Activated T-cell treated with anti-CD3 and anti-CD28 coated beads, Interleukin-2, amount 50 U/mL, for 24 hours (primary cell): ENCODE results near the gene RCCD1.

Experiments used
- DNase-seq: peaks from one replicate; pipeline ENCODE4 v3.0.0-alpha.2; 2020
- H3K27ac Mint-ChIP-seq: 2 replicates; pipeline ENCODE4 v1.8.0; 2020; ENCODE audit warnings: mild to moderate bottlenecking, mixed read lengths
- H3K27me3 Mint-ChIP-seq: 2 replicates; pipeline ENCODE4 v1.8.0; 2020; ENCODE audit warnings: mixed read lengths
- H3K36me3 Mint-ChIP-seq: 2 replicates; pipeline ENCODE4 v1.8.0; 2020; ENCODE audit warnings: low read depth, mixed read lengths
- H3K4me1 Mint-ChIP-seq: 2 replicates; pipeline ENCODE4 v1.8.0; 2020; ENCODE audit warnings: low read depth, mixed read lengths
- H3K4me3 Mint-ChIP-seq: 2 replicates; pipeline ENCODE4 v1.8.0; 2020; ENCODE audit warnings: mild to moderate bottlenecking, moderate library complexity, mixed read lengths
- H3K9me3 Mint-ChIP-seq: 2 replicates; pipeline ENCODE4 v1.8.0; 2020; ENCODE audit warnings: mixed read lengths

RCCD1 gene

GRCh38 chr15:90959894-90960293 is 5.2 kb downstream of the RCCD1 start:
- Mint-ChIP-seq H3K4me1 (peaks cover 14% of the 10 kb centered on the region), H3K36me3 (peaks cover 82% of the 10 kb centered on the region), H3K4me3 (no peak overlapping the region), H3K27me3 (no peaks in the 10 kb centered on the region), H3K27ac (no peak overlapping the region), H3K9me3 (no peaks in the 10 kb centered on the region)
- no peak for DNase-seq

- Mint-ChIP-seq H3K27me3 (no peaks in the 10 kb centered on the region), H3K27ac (no peak overlapping the region), H3K4me1 (peaks cover 14% of the 10 kb centered on the region), H3K9me3 (no peaks in the 10 kb centered on the region), H3K36me3 (peaks cover 85% of the 10 kb centered on the region), H3K4me3 (no peak overlapping the region)
- DNase-seq, result no peak
Measured at GRCh38 chr15:90960298-90961091, 5.8 kb downstream of the RCCD1 start.

- H3K9me3 Mint-ChIP-seq, result no peaks in the 10 kb centered on the region
- no peak overlapping the region for H3K27ac Mint-ChIP-seq
- H3K4me3 Mint-ChIP-seq, result no peak overlapping the region
- H3K4me1 Mint-ChIP-seq, result peaks cover 5% of the 10 kb centered on the region
- DNase-seq, result no peak
- H3K36me3 Mint-ChIP-seq, result peaks cover 90% of the 10 kb centered on the region
- H3K27me3 Mint-ChIP-seq, result no peaks in the 10 kb centered on the region
Measured at GRCh38 chr15:90962021-90962420, 7.3 kb downstream of the RCCD1 start.

GRCh38 chr15:90966262-90966661 is 11.6 kb downstream of the RCCD1 start:
- Mint-ChIP-seq H3K9me3 (no peaks in the 10 kb centered on the region), H3K27ac (no peak overlapping the region), H3K4me1 (no peaks in the 10 kb centered on the region), H3K36me3 (peaks cover 93% of the 10 kb centered on the region), H3K27me3 (no peaks in the 10 kb centered on the region), H3K4me3 (no peak overlapping the region)
- DNase-seq, result no peak

- H3K27ac Mint-ChIP-seq, result peak overlapping the region; percentile 17
- H3K4me1 Mint-ChIP-seq, result no peaks in the 10 kb centered on the region
- H3K27me3 Mint-ChIP-seq, result no peaks in the 10 kb centered on the region
- DNase-seq, result no peak
- no peaks in the 10 kb centered on the region for H3K9me3 Mint-ChIP-seq
- H3K36me3 Mint-ChIP-seq, result peaks cover 84% of the 10 kb centered on the region
- no peak overlapping the region for H3K4me3 Mint-ChIP-seq
Measured at GRCh38 chr15:90967206-90967605, 12.5 kb downstream of the RCCD1 start.

- H3K4me1 Mint-ChIP-seq, result no peaks in the 10 kb centered on the region
- H3K27me3 Mint-ChIP-seq, result no peaks in the 10 kb centered on the region
- peaks cover 81% of the 10 kb centered on the region for H3K36me3 Mint-ChIP-seq
- H3K9me3 Mint-ChIP-seq, result no peaks in the 10 kb centered on the region
- no peak overlapping the region for H3K27ac Mint-ChIP-seq
- no peak for DNase-seq
- H3K4me3 Mint-ChIP-seq, result no peak overlapping the region
Measured at GRCh38 chr15:90968434-90968833, 13.8 kb downstream of the RCCD1 start.

- Mint-ChIP-seq H3K4me3 (no peak overlapping the region), H3K9me3 (no peaks in the 10 kb centered on the region), H3K4me1 (no peaks in the 10 kb centered on the region), H3K36me3 (peaks cover 82% of the 10 kb centered on the region), H3K27me3 (no peaks in the 10 kb centered on the region), H3K27ac (no peak overlapping the region)
- DNase-seq, result no peak
Measured at GRCh38 chr15:90970274-90970673, 15.6 kb downstream of the RCCD1 start.

GRCh38 chr15:90972133-90972532 is 17.4 kb downstream of the RCCD1 start:
- Mint-ChIP-seq H3K27ac (no peak overlapping the region), H3K4me3 (no peak overlapping the region), H3K36me3 (peaks cover 81% of the 10 kb centered on the region), H3K9me3 (no peaks in the 10 kb centered on the region), H3K4me1 (no peaks in the 10 kb centered on the region), H3K27me3 (no peaks in the 10 kb centered on the region)
- no peak for DNase-seq

- H3K36me3 Mint-ChIP-seq, result peaks cover 80% of the 10 kb centered on the region
Measured at GRCh38 chr15:90974216-90974615, 19.5 kb downstream of the RCCD1 start.

GRCh38 chr15:90979582-90979981 is 24.9 kb downstream of the RCCD1 start:
- Mint-ChIP-seq H3K4me3 (no peak overlapping the region), H3K36me3 (peaks cover 96% of the 10 kb centered on the region), H3K27me3 (no peaks in the 10 kb centered on the region), H3K4me1 (peaks cover 16% of the 10 kb centered on the region), H3K27ac (peak overlapping the region; percentile 35), H3K9me3 (no peaks in the 10 kb centered on the region)
- no peak for DNase-seq

More at GRCh38 chr15:90974216-90974615, 19.5 kb downstream of the RCCD1 start:
- no peaks in the 10 kb centered on the region for H3K4me1 Mint-ChIP-seq
- no peak overlapping the region for H3K4me3 Mint-ChIP-seq
- no peaks in the 10 kb centered on the region for H3K9me3 Mint-ChIP-seq
- no peak for DNase-seq
- H3K27ac Mint-ChIP-seq, result no peak overlapping the region
- no peaks in the 10 kb centered on the region for H3K27me3 Mint-ChIP-seq

- peak overlapping the region; percentile 6 for H3K27ac Mint-ChIP-seq
- H3K27me3 Mint-ChIP-seq, result no peaks in the 10 kb centered on the region
Measured at GRCh38 chr15:90981681-90982080, 27.0 kb downstream of the RCCD1 start.

GRCh38 chr15:90982135-90982534 is 27.5 kb downstream of the RCCD1 start:
- no peaks in the 10 kb centered on the region for H3K27me3 Mint-ChIP-seq
- H3K27ac Mint-ChIP-seq, result peak overlapping the region; percentile 52
- no peak overlapping the region for H3K4me3 Mint-ChIP-seq
- peaks cover 17% of the 10 kb centered on the region for H3K4me1 Mint-ChIP-seq
- H3K36me3 Mint-ChIP-seq, result peaks cover 80% of the 10 kb centered on the region
- no peaks in the 10 kb centered on the region for H3K9me3 Mint-ChIP-seq
- DNase-seq, result no peak

More at GRCh38 chr15:90981681-90982080, 27.0 kb downstream of the RCCD1 start:
- Mint-ChIP-seq H3K4me3 (no peak overlapping the region), H3K36me3 (peaks cover 85% of the 10 kb centered on the region), H3K9me3 (no peaks in the 10 kb centered on the region), H3K4me1 (peaks cover 16% of the 10 kb centered on the region)
- no peak for DNase-seq

GRCh38 chr15:90986790-90987507 is 32.3 kb downstream of the RCCD1 start:
- Mint-ChIP-seq H3K27me3 (no peaks in the 10 kb centered on the region), H3K27ac (no peak overlapping the region), H3K9me3 (no peaks in the 10 kb centered on the region), H3K4me3 (no peak overlapping the region), H3K4me1 (peaks cover 28% of the 10 kb centered on the region), H3K36me3 (peaks cover 36% of the 10 kb centered on the region)
- DNase-seq, result no peak

- H3K9me3 Mint-ChIP-seq, result no peaks in the 10 kb centered on the region
- H3K4me3 Mint-ChIP-seq, result no peak overlapping the region
- no peak overlapping the region for H3K27ac Mint-ChIP-seq
- H3K27me3 Mint-ChIP-seq, result no peaks in the 10 kb centered on the region
- peaks cover 31% of the 10 kb centered on the region for H3K36me3 Mint-ChIP-seq
- H3K4me1 Mint-ChIP-seq, result peaks cover 29% of the 10 kb centered on the region
- DNase-seq, result no peak
Measured at GRCh38 chr15:90987561-90988141, 33.0 kb downstream of the RCCD1 start.

GRCh38 chr15:90988296-90988695 is 33.6 kb downstream of the RCCD1 start:
- no peak overlapping the region for H3K27ac Mint-ChIP-seq
- no peaks in the 10 kb centered on the region for H3K27me3 Mint-ChIP-seq
- no peaks in the 10 kb centered on the region for H3K9me3 Mint-ChIP-seq
- peaks cover 31% of the 10 kb centered on the region for H3K4me1 Mint-ChIP-seq
- no peak overlapping the region for H3K4me3 Mint-ChIP-seq
- DNase-seq, result no peak
- H3K36me3 Mint-ChIP-seq, result peaks cover 29% of the 10 kb centered on the region
